ENCODE results near the gene TAF3.

TAF3 gene

GRCh38 chr10:7813481-7813880 is 4.8 kb upstream of the TAF3 start:
- no peak for DNase-seq

- DNase-seq: no peak
These were observed 729 bp upstream of the TAF3 start for GRCh38 chr10:7817576-7817975.

GRCh38 chr10:7817984-7818294 is 366 bp upstream of the TAF3 start:
- DNase-seq: no peak

GRCh38 chr10:7819121-7819460 is 786 bp downstream of the TAF3 start:
- DNase-seq: no peak

GRCh38 chr10:7824251-7824650 is 5.9 kb downstream of the TAF3 start:
- DNase-seq: no peak

GRCh38 chr10:7826971-7827370 is 8.7 kb downstream of the TAF3 start:
- peak; percentile 10 for DNase-seq

GRCh38 chr10:7829289-7829834 is 11.1 kb downstream of the TAF3 start:
- no peak for DNase-seq

GRCh38 chr10:7832060-7832459 is 13.8 kb downstream of the TAF3 start:
- no peak for DNase-seq

GRCh38 chr10:7833210-7833609 is 14.9 kb downstream of the TAF3 start:
- no peak for DNase-seq

GRCh38 chr10:7834262-7834661 is 16.0 kb downstream of the TAF3 start:
- no peak for DNase-seq

GRCh38 chr10:7836571-7836970 is 18.3 kb downstream of the TAF3 start:
- no peak for DNase-seq

GRCh38 chr10:7846591-7846990 is 28.3 kb downstream of the TAF3 start:
- no peak for DNase-seq

GRCh38 chr10:7853226-7853842 is 35.0 kb downstream of the TAF3 start:
- DNase-seq: no peak

GRCh38 chr10:7853890-7854289 is 35.6 kb downstream of the TAF3 start:
- DNase-seq: no peak

GRCh38 chr10:7855205-7855604 is 36.9 kb downstream of the TAF3 start:
- DNase-seq: no peak

GRCh38 chr10:7856678-7857077 is 38.4 kb downstream of the TAF3 start:
- DNase-seq: no peak

- no peak for DNase-seq
These were observed 39.0 kb downstream of the TAF3 start for GRCh38 chr10:7857262-7857661.

GRCh38 chr10:7861509-7862120 is 43.3 kb downstream of the TAF3 start:
- no peak for DNase-seq

- DNase-seq: no peak
These were observed 43.8 kb downstream of the TAF3 start for GRCh38 chr10:7862121-7862514.

- no peak for DNase-seq
These were observed 47.9 kb downstream of the TAF3 start for GRCh38 chr10:7866176-7866575.

GRCh38 chr10:7872041-7872442 is 53.7 kb downstream of the TAF3 start:
- no peak for DNase-seq

GRCh38 chr10:7874864-7875263 is 56.6 kb downstream of the TAF3 start:
- no peak for DNase-seq

GRCh38 chr10:7876541-7877127 is 58.3 kb downstream of the TAF3 start:
- no peak for DNase-seq

GRCh38 chr10:7881119-7881518 is 62.8 kb downstream of the TAF3 start:
- no peak for DNase-seq

- DNase-seq: no peak
These were observed 67.8 kb downstream of the TAF3 start for GRCh38 chr10:7886056-7886455.

Data from NCI-H226 (cell line).